ENCODE data around the gene CTR9. TPM values are rescaled to one million over a fixed set of nuclear protein-coding genes. Genes with fewer than 3 reads are reported as not detected.
A peak's percentile ranks its signal among the peaks of the same experiment; 100 is the strongest.

The CTR9 gene
- total and polyA plus RNA-seq, 2 of the 13 experiments (the other 11 are each of a cell fraction or from before 2014, with no cell fraction given) = 6.6 to 22.1 TPM

GRCh38 chr11:10735481-10736475, 15.3 kb upstream of the CTR9 start (continued):
- TF ChIP-seq SMAD1 (CRISPR knock-in tag; IDR thresholded peaks at IDR 0.05; ENCODE audit: borderline replicate concordance, low read depth) = 0 out of 2 replicates have a peak, but pooled peaks have one; percentile 71
- TF ChIP-seq, protein P1, sequence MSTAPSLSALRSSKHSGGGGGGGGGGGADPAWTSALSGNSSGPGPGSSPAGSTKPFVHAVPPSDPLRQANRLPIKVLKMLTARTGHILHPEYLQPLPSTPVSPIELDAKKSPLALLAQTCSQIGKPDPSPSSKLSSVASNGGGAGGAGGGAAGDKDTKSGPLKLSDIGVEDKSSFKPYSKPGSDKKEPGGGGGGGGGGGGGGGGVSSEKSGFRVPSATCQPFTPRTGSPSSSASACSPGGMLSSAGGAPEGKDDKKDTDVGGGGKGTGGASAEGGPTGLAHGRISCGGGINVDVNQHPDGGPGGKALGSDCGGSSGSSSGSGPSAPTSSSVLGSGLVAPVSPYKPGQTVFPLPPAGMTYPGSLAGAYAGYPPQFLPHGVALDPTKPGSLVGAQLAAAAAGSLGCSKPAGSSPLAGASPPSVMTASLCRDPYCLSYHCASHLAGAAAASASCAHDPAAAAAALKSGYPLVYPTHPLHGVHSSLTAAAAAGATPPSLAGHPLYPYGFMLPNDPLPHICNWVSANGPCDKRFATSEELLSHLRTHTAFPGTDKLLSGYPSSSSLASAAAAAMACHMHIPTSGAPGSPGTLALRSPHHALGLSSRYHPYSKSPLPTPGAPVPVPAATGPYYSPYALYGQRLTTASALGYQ (CRISPR knock-in tag; IDR thresholded peaks at IDR 0.05) = no peak
- TF ChIP-seq KDM2A (CRISPR knock-in tag; IDR thresholded peaks at IDR 0.05; ENCODE audit: borderline replicate concordance, low read depth) = peak; percentile 77; the same call in 1 of the 2 replicates
- TF ChIP-seq, protein P2, sequence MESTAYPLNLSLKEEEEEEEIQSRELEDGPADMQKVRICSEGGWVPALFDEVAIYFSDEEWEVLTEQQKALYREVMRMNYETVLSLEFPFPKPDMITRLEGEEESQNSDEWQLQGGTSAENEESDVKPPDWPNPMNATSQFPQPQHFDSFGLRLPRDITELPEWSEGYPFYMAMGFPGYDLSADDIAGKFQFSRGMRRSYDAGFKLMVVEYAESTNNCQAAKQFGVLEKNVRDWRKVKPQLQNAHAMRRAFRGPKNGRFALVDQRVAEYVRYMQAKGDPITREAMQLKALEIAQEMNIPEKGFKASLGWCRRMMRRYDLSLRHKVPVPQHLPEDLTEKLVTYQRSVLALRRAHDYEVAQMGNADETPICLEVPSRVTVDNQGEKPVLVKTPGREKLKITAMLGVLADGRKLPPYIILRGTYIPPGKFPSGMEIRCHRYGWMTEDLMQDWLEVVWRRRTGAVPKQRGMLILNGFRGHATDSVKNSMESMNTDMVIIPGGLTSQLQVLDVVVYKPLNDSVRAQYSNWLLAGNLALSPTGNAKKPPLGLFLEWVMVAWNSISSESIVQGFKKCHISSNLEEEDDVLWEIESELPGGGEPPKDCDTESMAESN (CRISPR knock-in tag; conservative IDR thresholded peaks at IDR 0.05) = peak; percentile 67; the same call in 1 of the 2 replicates
- 0 out of 2 replicates have a peak, but pooled peaks have one; percentile 19 for TF ChIP-seq HDAC2 (CRISPR knock-in tag; IDR thresholded peaks at IDR 0.05)
- no peak for TF ChIP-seq CCDC6 (CRISPR knock-in tag; IDR thresholded peaks at IDR 0.05)
- no peak for TF ChIP-seq CREM (IDR thresholded peaks at IDR 0.05)
- TF ChIP-seq CREM (CRISPR knock-in tag; IDR thresholded peaks at IDR 0.05) = no peak
- TF ChIP-seq ZBTB7A (CRISPR knock-in tag; IDR thresholded peaks at IDR 0.05) = no peak
- TF ChIP-seq ZMYM4 (CRISPR knock-in tag; IDR thresholded peaks at IDR 0.05) = peak; percentile 75
- TF ChIP-seq EEA1 (CRISPR knock-in tag; IDR thresholded peaks at IDR 0.05; ENCODE audit: borderline replicate concordance) = no peak
- TF ChIP-seq, protein P3, sequence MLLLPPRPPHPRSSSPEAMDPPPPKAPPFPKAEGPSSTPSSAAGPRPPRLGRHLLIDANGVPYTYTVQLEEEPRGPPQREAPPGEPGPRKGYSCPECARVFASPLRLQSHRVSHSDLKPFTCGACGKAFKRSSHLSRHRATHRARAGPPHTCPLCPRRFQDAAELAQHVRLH (CRISPR knock-in tag; IDR thresholded peaks at IDR 0.05; ENCODE audit: borderline replicate concordance, low read depth) = peak; percentile 86; the same call in 1 of the 2 replicates
- TF ChIP-seq LCORL (IDR thresholded peaks at IDR 0.05) = no peak
- TF ChIP-seq LCORL (CRISPR knock-in tag; IDR thresholded peaks at IDR 0.05) = peak; percentile 65
- TF ChIP-seq ZNF761 (CRISPR knock-in tag; conservative IDR thresholded peaks at IDR 0.05) = no peak
- TF ChIP-seq ZIK1 (CRISPR knock-in tag; IDR thresholded peaks at IDR 0.05; ENCODE audit: borderline replicate concordance, low read depth) = 0 out of 2 replicates have a peak, but pooled peaks have one; percentile 41
- peak; percentile 62; the same call in 1 of the 2 replicates for TF ChIP-seq ZNF670 (CRISPR knock-in tag; IDR thresholded peaks at IDR 0.05; ENCODE audit: borderline replicate concordance)
- no peak for TF ChIP-seq HIVEP1 (CRISPR knock-in tag; IDR thresholded peaks at IDR 0.05)
- TF ChIP-seq ZNF563 (CRISPR knock-in tag; IDR thresholded peaks at IDR 0.05) = no peak
- TF ChIP-seq FOXP4 (CRISPR knock-in tag; IDR thresholded peaks at IDR 0.05) = 0 out of 2 replicates have a peak, but pooled peaks have one; percentile 47
- TF ChIP-seq ATRX (CRISPR knock-in tag; IDR thresholded peaks at IDR 0.05; ENCODE audit: borderline replicate concordance) = no peak
- peak; percentile 60; the same call in 1 of the 2 replicates for TF ChIP-seq ZNF205 (CRISPR knock-in tag; IDR thresholded peaks at IDR 0.05)
- TF ChIP-seq CEBPB (IDR thresholded peaks at IDR 0.05; ENCODE audit: borderline replicate concordance, low read depth, low read length) = no peak
- TF ChIP-seq ZFP36 (IDR thresholded peaks at IDR 0.05; ENCODE audit: borderline replicate concordance, low read depth, low read length, partially characterized antibody) = peak; percentile 40

Data from HepG2 (cell line).